Adipose tissue (tissue), 3 donors: ENCODE results near the gene RELN. TPM values are rescaled to one million over a fixed set of nuclear protein-coding genes. Genes with fewer than 3 reads are reported as not detected.

Experiments used
- H3K27ac ChIP-seq: one replicate; pipeline ENCODE4 v1.5.1; 2013; ENCODE audit warnings: low read depth, low read length
- WGBS, 3 donors: extraction: QIAGEN DNeasy Blood & Tissue Kit; methylation state at CpG; one replicate each; pipeline ENCODE4 v1.1.7; 2013; 5-methylcytosine and 5-hydroxymethylcytosine counted together
- polyA plus RNA-seq, 3 donors: library from polyadenylated mRNA; stranded (reverse); fragments of 200-250 nt; gene quantifications; one replicate each; pipeline ENCODE4 v1.2.3, GENCODE V29; 2013
- donor health status: healthy with polysubstance abuse.
- donor health status: Bipolar disorder and iron deficiency.
- donor health status: healthy.

The RELN gene
- polyA plus RNA-seq, 3 donors: 0.59 to 3.8 (median 2.0) TPM

DNA sequence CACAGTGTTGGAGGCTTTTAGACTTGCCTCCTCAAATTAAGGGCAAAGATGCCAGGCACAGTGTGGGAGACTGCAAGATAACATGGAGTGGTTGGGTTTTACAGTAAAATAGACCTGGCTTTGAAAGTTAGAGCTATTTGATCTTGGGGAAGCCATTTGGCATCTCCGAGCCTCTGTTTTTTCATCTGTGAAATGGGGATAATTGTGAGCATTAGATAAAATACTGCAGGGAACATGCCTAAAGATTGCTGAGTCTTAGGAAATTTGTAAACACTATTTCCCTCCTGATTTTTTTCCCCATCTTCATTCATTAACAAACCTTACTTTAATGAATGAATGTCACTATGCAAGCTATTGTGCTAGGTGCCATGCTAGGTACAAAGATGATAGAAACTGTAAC is 302.2 kb downstream of the RELN start:
- 85 to 95% (median 93%) methylated on average over 1 of the region's 1 CpG for WGBS, 3 donors
- H3K27ac ChIP-seq: no peak overlapping the region

DNA sequence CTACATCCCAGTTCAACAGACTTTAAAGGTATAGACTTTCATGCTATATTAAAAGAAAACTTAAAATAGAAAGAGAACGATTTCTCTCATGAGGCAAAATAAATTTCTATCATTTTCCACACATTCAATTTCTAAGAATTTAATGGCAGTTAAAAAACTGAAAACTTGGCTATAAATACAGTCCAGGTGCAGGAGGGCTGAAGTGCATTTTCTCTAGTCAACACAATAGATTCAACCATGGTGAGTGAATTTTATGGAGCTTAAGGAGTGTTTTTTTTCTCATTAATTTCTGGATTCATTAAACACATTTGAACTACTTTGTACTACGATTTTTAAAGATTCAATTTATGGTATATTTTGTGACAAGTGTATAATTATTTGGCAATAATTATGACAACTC is 302.7 kb downstream of the RELN start:
- 55 to 70% (median 69%) methylated on average over 2 of the region's 2 CpGs for WGBS, 3 donors
- H3K27ac ChIP-seq: no peak overlapping the region

DNA sequence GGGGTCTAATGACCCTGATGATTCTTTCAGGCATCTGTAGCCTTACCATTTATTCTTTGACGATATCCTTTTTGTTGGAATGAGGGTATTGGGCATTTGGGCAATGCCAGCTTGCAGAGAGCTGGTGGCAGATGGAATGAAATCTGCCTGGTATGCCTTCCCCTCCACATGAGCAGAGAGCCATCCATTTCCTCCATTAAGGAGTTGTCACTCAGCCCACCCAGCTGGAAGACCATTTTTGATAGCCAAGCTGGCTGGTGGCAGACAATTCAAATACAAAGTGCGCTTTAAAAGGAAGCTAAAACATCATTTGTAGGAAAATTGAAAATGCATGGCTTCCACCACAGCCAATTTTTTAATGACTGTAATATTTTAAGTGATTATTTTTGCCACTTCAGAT is 303.4 kb downstream of the RELN start:
- WGBS, 3 donors: 83 to 88% (median 85%) methylated on average over 2 of the region's 2 CpGs

DNA sequence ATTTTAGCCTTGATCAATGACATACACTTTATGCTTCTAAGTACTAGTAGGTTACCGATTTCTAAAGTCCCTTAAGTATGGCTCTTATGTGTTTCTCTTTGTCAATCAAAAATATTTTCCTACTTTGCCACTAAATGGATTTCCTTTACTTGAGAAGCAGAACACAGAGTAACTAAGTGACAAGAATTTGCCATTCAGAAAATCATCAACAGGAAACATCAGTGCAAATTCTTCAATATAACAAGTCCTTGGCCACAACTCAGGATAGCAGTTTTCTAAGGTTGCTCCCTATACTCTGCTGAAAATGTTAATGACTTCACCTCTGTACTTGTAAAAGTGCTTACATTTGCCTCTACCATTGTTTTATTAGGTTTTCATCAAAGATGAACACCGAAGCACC is 303.8 kb downstream of the RELN start:
- 79 to 87% (median 79%) methylated on average over 2 of the region's 2 CpGs for WGBS, 3 donors
- no peak overlapping the region for H3K27ac ChIP-seq

More for the DNA sequence above, 303.4 kb downstream of the RELN start:
- H3K27ac ChIP-seq: no peak overlapping the region

DNA sequence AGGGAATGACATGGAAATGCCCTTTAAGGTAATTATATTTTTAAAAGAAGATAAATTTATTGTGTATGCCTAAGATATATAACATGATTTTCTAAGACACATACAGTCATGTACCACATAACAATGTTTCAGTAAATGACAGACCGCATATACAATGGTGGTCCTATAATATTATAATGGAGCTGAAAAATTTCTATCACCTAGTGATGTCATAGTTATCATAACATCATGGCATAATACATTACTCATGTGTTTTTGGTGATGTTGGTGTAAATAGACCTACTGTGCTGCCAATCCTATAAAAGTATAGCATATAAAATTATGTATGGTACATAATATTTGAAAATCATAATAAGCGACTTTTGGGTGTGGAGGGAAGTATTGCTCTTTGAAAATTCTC is 306.1 kb downstream of the RELN start:
- 87 to 92% (median 88%) methylated on average over 2 of the region's 2 CpGs for WGBS, 3 donors
- H3K27ac ChIP-seq: no peak overlapping the region

DNA sequence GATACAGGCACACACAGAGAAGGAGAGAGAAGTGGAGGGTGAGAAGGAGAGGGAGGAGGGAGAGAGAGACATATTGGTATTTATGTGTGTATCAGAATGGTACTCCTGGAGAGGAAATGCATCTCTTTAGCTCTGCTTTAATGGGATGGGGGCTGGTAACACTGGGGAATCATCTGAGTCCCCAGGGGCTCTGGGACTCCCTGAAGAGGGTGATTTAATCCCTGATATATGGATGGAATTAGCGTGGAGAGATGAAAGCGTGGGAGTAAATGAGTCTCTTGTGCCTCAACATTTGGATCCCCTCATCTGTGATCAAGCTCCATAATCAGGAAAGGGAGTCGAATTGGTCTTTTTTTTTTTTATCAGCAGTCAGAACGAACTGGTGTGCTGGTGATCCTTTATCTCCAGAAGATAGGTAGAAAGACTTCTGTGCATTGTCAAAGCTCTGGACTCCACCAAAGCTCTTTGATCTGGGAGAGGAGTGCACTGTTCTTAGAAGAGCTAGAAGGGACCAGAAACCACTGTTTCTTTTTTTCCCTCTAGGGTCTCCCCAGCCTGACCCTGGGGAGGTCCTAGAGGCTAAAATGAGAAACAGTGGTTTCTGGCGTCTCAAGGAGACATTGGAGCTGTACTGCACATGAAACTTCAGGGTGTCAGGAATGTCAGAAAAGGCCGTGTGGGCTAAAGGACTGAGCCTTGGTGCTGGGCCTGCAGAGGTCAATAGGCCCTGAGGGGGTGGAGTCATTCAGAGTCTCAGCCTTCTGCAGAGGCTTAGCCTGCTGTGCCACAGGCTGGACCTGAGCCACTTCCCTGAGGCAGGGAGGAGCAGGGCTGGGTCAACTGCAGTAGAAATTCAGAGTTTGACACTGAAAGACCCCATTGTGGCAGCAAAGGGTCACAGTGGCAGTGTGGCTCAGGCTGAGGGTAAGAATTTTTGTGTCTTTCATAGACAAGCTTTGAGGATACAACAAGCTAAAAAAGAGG is 309.0 kb downstream of the RELN start:
- 53 to 62% (median 57%) methylated on average over 6 of the region's 6 CpGs for WGBS, 3 donors
- H3K27ac ChIP-seq: no peak overlapping the region

DNA sequence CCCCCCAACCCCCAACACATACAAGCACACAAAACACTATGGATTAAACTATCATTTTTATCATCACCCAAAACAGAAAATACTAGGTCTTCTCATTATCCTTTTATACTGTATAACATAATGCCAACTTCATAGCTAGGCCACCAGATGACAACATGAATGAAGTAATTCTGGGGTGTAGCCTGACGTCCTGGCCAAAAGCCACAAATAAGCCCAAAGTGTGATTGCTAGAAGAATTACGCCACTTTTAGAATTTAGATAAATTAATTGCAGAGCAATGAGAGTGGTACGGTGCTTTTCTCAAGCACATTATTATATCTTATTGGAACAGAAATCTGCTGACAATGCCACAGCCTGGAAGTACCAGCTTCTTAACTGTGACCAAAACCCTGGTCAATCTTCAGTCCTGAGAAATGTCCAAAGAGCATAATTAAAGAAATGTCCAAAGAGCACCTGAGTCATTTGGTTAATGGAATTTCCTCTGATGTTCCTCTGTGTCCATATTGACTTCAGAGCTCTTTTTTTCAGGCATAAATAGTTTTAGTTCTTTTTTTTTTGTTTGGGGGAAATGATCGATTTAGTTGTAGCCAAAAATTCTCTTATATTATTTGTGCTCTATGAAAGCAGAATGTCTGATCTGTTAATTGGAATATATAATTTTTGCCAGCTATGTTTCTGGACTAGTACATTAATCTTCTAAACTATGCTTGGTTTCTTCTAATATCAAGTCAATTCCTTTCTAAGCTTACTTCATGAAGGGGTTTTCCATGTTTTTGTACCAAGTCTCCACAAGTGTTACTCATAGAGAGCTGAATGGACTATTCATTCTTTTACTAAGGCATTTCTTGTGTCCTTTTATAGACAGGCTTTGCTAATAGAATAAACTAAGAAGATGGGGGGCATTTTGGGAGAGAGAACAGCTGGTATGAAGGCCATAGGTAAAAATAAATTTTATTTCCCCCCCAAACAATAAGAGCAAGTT is 310.0 kb downstream of the RELN start:
- H3K27ac ChIP-seq: no peak overlapping the region
- WGBS, 3 donors: 72 to 83% (median 79%) methylated on average over 4 of the region's 4 CpGs

DNA sequence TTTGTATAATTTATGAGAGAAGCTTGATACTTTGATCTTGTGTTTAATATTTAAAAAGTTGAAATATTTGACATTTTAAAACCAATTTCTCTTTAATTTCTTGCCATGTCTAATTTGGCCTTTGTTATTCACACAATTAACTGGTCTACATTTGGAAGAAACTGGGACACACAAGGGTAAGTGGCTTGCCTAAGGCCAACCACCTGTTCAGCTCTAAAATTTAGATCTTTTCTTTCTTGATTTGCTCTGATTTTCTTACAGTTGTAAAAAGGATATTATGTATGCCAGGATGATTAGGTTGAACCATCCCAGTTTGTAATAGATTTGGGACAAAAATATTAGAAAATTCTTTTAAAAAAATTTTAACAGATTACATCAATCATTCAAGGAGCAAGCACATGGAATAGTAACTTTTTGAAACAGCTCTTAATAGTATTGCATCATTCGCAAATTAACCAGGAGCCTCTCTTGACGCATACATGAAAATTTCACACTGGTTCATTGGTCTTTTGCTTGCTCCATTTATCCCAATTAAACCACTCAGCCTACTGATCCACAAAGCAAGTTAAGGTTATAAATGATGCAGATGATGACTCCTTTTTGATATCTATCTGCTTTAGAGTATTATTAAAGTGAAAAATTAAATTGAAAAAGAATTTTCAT is 321.0 kb downstream of the RELN start:
- 87 to 98% (median 94%) methylated on average over 2 of the region's 2 CpGs for WGBS, 3 donors
- H3K27ac ChIP-seq: no peak overlapping the region

DNA sequence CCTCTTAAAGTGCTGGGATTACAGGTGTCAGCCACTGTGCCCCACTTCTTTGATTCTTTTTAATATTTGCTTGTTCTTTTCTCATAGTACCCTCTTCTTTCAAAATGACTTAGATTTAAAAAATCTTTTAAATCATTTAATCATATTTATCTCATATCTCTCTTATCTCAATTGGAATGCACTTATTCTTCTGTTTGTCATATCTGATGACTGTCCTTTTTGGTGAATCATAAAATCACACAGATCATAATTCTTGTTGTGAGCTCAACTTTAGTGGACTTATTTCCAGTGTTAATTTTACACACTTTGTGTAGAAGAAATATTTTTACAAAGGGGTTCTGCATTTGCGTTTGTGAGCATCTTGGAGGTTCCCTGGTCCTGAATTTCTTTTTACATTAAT is 323.1 kb downstream of the RELN start:
- H3K27ac ChIP-seq: no peak overlapping the region
- 85 to 92% (median 85%) methylated on average over 1 of the region's 1 CpG for WGBS, 3 donors

DNA sequence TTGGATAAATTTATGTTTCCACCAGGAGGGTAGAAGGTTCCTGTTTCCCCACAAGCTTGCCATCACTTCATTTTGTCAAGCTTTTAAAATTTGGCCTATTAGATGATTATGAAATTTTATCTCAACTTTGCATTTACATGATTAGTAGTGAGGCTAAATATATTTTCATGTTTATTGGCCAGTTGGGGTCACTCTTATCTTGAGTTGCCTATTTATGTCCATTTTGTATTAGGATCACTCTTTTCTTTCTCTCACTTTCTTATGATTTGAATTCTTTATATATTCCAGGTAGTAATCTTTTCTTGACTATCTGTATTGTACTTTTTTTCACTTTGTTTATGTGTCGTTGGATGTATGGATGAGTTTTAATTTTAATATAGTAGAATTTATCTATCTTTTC is 324.9 kb downstream of the RELN start:
- no peak overlapping the region for H3K27ac ChIP-seq
- 82 to 93% (median 88%) methylated on average over 1 of the region's 1 CpG for WGBS, 3 donors

DNA sequence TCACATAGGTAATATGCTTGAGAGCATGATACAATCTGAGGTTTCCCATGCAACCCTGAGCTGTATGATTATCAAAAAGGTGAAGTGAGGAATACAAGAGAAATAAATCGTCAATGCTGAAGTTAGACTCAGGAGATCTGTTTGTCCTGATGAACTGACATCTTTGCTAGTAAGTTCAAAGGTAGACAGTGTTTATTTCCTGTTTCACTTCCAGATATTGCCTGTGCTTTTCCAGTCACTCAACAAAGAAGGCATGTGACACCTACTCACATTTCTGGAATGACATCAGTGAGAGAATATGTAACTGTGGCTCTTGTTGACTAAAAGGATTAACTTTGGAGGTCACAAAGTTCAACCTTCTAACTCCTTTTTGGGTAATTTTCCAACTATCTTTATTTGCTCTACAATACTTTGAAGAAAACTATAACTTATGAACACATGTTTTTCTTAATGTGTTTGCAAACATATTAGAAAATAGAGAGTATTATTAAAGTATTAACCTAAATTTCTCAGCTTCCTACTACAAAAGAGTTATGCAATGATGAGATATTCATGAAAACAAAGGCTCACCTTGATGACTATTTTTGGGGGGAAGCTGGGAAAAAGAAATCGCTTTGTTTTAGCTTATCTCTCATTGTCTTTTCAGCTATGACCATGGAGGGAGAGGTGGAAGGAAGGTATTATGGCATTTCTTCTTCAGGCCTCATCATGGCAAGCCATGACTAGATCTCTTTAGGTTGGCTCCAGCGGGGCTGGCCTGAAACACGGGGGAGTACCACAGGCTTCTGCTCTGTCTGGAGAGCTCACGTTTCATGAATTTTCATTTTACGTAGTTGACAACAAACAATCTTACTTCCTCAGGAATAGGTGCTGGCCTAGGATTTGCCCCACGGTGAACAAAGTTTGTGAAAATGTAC is 328.7 kb downstream of the RELN start:
- no peak overlapping the region for H3K27ac ChIP-seq
- 84 to 86% (median 84%) methylated on average over 7 of the region's 7 CpGs for WGBS, 3 donors

DNA sequence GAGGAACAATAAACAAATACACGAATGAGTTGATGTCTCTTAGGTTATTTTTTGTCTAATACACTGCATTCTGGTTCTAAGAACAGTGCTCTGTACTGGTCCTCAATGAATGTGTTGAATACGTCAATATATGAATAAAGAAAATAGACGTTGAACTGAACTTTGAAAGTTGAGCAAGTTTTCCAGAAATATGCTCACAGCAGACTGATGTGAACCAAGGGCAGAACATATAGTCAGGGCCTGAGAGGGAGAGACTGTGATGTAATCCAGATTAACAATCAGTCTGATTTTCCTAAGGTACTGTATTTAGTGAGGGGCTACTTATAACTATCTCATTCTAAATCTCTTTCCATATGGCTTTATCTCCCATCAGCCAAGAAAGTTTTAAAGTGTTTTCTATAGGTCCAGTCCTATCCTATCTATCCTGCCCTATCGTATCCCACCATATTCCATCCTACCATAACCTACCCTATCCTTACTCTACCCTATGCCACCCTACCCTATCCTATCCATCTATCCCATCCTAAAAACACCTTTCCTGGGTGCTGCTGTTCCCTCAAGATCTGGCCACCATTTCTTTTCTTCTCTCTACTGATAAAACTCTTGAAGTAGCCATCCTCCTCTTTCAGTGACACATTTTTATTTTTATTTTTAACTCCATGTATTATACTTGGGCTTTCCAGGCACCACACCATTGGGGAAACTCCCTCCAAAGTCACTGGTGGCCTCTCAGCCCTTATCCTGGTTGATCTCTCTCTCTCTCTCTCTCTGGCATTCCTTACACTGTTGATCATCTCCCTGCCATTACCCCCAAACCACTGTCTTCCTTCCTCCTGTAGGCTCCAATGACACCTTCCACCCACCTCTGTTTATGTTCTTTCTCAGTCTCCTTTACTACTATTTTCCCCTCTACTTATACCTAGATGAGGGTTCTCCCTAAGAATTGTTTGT is 331.1 kb downstream of the RELN start:
- no peak overlapping the region for H3K27ac ChIP-seq
- WGBS, 3 donors: 78 to 83% (median 79%) methylated on average over 4 of the region's 4 CpGs

DNA sequence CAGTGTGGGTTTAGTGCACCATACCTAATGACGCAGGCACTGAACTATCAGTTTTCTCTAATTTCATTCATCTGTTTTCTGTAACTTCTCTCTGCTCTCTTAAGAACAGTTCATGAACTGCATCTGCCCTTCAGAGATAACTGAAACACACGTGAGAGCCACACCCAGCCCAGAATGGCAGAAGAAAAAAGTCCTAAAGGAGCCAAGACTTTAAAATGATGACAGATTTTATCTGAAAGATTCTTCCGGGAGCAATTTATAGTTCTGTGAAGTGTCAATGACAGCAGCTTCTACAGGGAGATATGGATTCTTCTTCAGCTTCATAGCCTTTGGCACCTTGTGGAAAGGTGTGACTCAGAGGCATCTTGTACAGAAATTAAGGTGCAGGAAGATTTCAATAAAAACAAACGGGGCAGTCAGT is 332.0 kb downstream of the RELN start:
- H3K27ac ChIP-seq: no peak overlapping the region
- 51 to 59% (median 58%) methylated on average over 4 of the region's 4 CpGs for WGBS, 3 donors

DNA sequence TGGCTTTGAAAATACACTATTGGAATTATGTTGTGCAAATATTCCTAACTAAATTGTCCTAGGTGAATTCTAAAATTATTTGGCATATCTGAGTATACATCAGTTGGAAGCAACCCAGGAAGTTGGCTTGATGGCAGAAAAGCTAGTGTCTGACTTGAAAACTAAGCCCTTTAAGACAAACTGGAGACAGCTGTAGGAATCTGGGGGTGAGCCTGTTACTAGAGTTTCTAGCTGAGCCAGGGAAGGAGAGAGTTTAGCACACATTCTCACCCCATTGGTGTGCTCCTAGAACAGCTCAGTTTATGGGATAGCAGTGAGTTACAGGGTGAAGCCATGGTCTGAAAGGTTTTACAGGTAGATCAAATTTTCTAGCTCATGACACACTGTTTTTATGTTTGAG is 333.2 kb downstream of the RELN start:
- no peak overlapping the region for H3K27ac ChIP-seq

DNA sequence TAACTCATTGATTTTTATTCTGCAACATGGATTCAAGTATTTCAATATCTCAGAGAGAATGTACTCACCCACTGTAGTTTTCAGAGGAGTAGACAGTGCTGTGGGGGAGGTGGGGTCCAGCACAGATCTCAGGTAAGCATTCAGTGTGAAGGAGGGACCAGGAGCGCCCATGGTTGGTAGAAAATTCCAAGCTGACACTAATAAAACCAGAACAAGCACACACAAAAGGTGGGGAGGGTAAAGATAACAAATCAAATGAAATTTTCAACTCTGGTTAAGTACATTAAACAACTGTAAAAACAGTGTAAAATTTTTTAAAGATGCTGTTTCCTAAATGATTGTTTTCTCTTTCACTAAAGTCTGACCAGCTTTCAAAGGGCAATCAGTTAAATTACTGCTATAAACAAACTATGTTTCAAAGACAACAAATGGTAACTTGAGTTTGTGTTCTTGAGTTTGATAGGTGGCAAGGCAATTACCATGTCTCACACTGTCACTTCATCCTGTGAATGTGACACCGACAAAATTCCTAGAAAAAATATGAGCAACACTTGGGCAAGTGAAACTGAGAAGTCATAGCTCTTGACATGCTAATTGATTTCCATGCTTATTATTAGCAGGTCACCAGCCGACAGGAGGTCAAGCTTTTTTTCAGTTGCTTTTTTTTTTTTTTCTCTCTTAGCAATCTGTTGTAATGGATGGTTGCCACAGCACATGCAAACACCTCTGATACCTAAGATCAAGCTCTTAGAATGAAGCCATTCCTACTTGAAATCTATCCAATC is 337.7 kb downstream of the RELN start:
- no peak overlapping the region for H3K27ac ChIP-seq
- 28 to 38% (median 28%) methylated on average over 3 of the region's 3 CpGs for WGBS, 3 donors

DNA sequence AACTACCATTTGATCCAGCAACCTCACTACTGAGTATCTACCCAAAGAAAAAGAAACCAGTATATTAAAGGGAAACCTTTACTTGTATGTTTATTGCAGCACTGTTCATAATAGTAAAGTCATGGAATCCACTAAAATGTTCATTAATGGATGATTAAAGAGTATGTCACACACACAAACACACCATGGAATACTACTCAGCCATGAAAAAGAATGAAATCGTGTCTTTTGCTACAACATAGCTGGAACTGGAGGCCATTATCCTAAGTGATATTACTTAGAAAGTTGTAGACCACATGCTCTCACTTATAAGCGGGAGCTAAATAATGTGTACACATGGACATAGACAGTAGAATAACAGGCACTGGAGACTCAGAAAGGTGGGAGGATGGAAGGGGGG is 340.4 kb downstream of the RELN start:
- H3K27ac ChIP-seq: no peak overlapping the region
- 69 to 93% (median 90%) methylated on average over 2 of the region's 2 CpGs for WGBS, 3 donors
